Measurements from ENCODE around the gene LIF.
A peak's percentile ranks its signal among the peaks of the same experiment; 100 is the strongest.

LIF gene

DNA sequence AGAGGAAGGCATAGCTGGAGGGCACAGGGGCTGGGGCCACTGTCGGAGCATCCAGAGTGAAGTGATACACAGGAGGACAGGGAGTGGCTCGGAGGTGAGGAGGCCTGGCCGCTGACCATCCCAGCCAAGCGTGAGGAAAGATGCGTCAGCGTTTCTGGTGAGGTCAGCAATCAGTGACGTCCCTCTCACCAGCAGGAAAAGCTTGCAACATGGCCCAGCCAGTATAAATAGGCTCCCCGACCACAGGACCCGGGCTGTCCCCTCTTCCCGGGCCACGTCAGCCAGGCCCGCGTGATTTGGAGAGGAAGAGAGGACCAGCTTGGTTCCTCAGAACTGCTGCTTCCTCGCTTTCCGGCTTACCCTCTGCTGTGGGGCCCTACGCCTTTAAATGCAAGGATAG lies 24.3 kb upstream of the LIF start:
- H3K4me3 ChIP-seq (ENCODE audit: low read depth, low read length) = no peak overlapping the region
- peak; percentile 80 for DNase-seq (ENCODE audit: low read depth)
- TF ChIP-seq, protein P1, sequence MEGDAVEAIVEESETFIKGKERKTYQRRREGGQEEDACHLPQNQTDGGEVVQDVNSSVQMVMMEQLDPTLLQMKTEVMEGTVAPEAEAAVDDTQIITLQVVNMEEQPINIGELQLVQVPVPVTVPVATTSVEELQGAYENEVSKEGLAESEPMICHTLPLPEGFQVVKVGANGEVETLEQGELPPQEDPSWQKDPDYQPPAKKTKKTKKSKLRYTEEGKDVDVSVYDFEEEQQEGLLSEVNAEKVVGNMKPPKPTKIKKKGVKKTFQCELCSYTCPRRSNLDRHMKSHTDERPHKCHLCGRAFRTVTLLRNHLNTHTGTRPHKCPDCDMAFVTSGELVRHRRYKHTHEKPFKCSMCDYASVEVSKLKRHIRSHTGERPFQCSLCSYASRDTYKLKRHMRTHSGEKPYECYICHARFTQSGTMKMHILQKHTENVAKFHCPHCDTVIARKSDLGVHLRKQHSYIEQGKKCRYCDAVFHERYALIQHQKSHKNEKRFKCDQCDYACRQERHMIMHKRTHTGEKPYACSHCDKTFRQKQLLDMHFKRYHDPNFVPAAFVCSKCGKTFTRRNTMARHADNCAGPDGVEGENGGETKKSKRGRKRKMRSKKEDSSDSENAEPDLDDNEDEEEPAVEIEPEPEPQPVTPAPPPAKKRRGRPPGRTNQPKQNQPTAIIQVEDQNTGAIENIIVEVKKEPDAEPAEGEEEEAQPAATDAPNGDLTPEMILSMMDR (conservative IDR thresholded peaks at IDR 0.05; ENCODE audit: low read depth, low read length) = no peak

DNA sequence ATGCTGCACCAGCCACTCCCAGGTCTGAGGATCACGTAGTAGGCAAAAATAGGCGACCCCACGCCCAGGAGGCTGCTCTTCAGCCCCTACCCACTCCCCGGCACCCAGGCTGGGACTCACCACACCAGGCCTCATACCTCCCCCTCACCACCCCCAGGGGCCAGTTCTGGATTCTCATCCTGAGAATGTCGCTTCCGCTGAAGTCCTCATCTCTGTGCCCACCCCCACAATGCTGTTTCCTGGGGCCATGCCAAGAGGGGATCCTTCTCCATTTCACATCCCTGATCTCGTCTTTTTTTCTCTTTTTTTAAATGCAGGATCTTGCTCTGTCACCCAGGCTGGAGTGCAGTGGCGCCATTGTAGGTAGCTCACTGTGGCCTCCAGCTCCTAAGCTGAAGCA lies 21.8 kb upstream of the LIF start:
- TF ChIP-seq, protein P1 (conservative IDR thresholded peaks at IDR 0.05; ENCODE audit: low read depth, low read length) = no peak
- no peak for DNase-seq (ENCODE audit: low read depth)
- H3K4me3 ChIP-seq (ENCODE audit: low read depth, low read length) = no peak overlapping the region

DNA sequence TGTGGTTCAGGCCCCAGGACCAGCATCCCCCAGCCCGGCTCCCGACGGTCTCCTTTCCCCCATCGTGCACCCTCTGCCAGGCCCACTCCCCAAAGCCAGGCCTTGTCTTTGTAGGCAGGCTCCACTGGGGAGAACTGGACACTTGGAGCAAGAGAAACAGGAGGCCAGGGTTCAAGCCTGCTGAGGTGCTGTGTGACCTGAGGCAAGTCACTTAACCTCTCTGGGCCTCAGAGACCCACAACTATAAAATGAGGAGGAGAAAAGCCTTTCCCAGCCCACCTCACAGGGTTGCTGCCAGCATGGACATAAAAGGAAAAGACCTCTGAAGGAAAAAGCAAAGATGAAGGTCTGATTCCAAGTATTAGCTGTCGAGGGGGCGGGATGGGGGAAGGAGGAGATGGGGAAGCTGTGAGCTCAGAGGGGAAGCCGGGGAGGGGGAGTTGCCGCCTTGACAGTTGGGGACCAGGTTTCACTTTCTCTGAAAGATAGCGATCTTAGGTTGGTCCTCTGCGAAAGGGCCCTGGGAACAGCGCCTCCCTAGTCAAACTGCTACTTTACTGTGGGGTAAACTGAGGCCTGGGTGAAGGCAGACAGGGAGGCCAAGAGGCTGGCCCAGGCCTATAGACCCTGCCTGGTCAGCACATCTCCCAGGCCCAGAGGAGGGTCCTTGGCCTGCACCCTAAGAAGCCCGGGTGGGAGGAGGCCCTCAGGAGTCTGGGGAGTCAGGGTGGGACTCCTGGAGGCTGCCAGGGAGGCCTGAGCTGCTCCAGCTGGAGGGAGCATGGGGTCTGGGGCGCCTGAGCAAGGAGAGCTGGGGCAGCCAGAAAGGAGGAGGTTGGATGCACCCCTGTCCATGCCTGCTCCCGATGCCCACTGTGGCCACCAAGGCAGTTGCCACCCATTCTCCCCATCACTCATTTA lies 21.1 kb upstream of the LIF start:
- no peak for DNase-seq (ENCODE audit: low read depth)
- TF ChIP-seq, protein P1 (conservative IDR thresholded peaks at IDR 0.05; ENCODE audit: low read depth, low read length) = no peak
- no peak overlapping the region for H3K4me3 ChIP-seq (ENCODE audit: low read depth, low read length)

DNA sequence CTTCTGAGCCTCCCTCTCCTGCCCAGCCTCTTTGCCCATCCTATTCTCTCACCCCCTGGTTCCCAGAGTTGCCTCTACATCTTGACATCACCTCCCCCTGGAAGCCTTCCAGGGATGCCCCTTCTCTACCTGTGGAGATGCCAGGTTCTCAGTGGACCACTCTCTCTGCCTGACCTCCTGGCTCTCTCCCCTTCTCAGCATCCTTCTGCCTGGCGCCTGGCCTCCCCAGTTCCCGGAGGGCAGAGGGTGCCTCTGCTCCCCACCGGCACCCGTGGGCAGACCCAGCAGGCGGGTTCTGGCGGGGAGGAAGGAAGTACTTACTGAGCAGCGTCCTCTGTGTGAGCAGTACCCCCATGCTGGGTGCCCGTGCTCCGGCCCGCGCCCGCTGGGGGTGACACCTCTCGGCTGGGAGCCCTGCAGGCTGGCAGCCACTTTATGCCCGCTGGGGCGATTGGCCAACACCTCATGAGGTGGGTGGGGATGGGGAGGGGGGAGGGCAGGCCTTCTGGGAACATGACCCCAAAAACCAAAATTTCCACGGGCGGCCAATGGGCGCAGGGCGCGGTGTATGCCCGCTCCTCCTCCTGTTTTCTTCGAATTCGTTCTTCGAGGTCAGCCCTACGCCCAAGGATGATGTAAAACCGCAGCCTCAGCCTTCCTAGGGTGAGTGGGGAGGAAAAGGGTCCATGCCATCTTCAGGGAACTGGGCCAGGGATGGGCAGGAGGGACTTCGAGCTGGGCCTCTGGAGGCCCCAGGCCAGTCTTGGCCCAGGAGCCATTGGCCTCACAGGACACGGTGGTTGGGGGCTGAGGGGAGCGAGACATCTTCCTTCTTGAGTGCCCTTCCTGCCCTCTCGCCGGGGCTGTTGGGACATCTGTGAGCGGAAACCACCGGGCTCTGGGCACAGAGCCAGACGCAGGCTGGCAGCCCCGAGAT lies 20.2 kb upstream of the LIF start, which contains the start of gene OSM:
Gene OSM, minus strand, starts transcription at position 407 of the 937 bp plus-strand sequence. Its CDS starts 52 bp downstream, at position 355.
- TF ChIP-seq, protein P1 (conservative IDR thresholded peaks at IDR 0.05; ENCODE audit: low read depth, low read length) = no peak
- no peak within 1 kb of the TSS for H3K4me3 ChIP-seq (ENCODE audit: low read depth, low read length)
- no peak for DNase-seq (ENCODE audit: low read depth)

DNA sequence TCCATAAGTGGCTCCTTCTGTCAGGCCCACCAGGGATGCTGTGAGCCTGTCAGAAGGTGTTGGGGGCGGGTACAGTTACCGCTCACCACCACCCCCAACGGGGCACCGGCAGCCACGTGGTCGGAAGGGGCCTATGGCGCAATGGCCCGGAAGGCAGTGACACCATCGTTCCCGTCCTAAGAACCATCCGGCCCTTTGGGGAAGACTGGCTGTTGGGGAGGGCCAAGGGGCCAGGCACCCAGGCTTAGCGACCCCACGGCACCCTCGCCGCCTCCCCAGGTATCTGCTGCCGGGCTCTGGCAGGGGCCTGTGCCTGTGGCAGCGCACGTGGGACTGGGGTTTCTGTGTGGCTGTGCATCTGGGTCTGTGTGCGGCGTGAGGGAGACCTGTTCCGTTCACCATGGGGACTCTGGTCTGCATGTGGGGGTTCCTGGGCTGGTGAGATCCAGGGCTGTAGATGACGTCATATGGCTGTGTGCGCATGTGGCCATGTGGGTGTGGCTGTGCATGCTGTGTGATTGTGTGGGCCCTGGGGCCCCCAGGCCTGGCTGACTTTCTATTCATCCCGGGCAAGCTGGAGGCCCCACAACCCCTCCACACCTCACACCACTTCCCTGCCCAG lies 19.4 kb upstream of the LIF start:
- no peak overlapping the region for H3K4me3 ChIP-seq (ENCODE audit: low read depth, low read length)
- DNase-seq (ENCODE audit: low read depth) = no peak
- TF ChIP-seq, protein P1 (conservative IDR thresholded peaks at IDR 0.05; ENCODE audit: low read depth, low read length) = no peak

DNA sequence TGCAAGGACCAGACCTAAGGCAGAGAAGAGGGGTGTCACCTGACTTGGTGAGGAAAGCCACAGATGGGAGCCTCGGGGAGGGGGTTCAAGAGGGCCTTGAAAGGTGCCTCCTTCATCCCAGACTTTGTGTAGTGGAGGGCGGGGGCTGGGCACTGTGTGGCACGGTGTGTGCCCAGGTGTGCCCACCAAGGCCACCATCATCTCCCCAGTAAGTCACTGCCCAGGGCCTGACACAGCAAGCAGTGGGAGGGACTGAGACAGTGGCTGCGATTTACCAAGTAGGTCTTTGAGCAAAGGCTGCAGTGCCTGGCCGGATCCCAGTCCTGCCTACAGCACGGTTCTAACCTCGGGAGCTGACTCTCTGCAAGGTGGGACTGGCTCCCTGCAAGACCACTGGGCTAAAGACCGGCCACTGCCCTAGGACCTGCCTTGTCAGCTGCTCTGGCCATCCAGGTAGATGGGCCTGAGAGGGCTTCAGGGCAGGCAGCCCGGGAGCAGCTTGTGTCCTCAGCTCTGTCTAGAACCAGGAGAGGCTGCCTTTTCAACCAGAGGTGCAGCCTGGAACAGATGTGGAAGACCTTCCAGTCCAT lies 18.7 kb upstream of the LIF start:
- TF ChIP-seq, protein P1 (conservative IDR thresholded peaks at IDR 0.05; ENCODE audit: low read depth, low read length) = no peak
- no peak for DNase-seq (ENCODE audit: low read depth)
- H3K4me3 ChIP-seq (ENCODE audit: low read depth, low read length) = no peak overlapping the region

All from choroid plexus epithelial cell (primary cell).